Suprapubic skin (tissue), 4 donors: ENCODE results near the gene TAS1R2.

Source experiments
- CTCF ChIP-seq, 2 donors: fragments of 200-600 bp in 1 of 2; fragments of 450-650 bp in 1 of 2; sonication (generic) in 1 of 2; IDR thresholded peaks; one replicate each; pipeline ENCODE4 v1.5.1; 2016 to 2019; ENCODE audit warnings: antibody characterized with exemption in 2 of 2, mild to moderate bottlenecking in 1 of 2, moderate library complexity in 1 of 2
- POLR2A ChIP-seq, 2 donors: fragments of 450-650 bp; IDR thresholded peaks; one replicate each; pipeline ENCODE4 v1.6.1; 2017; ENCODE audit warnings: antibody characterized with exemption in 2 of 2, mild to moderate bottlenecking in 2 of 2, moderate library complexity in 2 of 2
- POLR2AphosphoS5 ChIP-seq, 3 donors: sonication (generic); formaldehyde crosslinking; IDR thresholded peaks; one replicate each; pipeline ENCODE4 v1.6.1; 2017; ENCODE audit warnings: antibody characterized with exemption in 3 of 3

GRCh38 chr1:18907021-18907916, 47.8 kb upstream of the TAS1R2 start:
- peak; percentile 78 to 86 for TF ChIP-seq CTCF (IDR thresholded peaks at IDR 0.05)
- TF ChIP-seq POLR2AphosphoS5 (IDR thresholded peaks at IDR 0.05): peak in 1 of 3 donors; percentile 7
- no peak for TF ChIP-seq POLR2A (IDR thresholded peaks at IDR 0.05)
